Activated naive CD8-positive, alpha-beta T cell treated with anti-CD3 and anti-CD28 coated beads, Interleukin-2, amount 50 U/mL, for 24 hours (primary cell): Measurements from ENCODE around the gene SMOC2.

Experiments used
- ATAC-seq: fragments of 150-1000 bp; cut with Tn5 transposase; one replicate; pipeline ENCODE4 v1.10.0; 2021
- DNase-seq: peaks from one replicate; pipeline ENCODE4 v3.0.0; 2021
- H3K27ac Mint-ChIP-seq: one replicate; pipeline ENCODE4 v1.8.0; 2021; ENCODE audit warnings: mild to moderate bottlenecking, mixed read lengths
- H3K27me3 Mint-ChIP-seq: one replicate; pipeline ENCODE4 v1.8.0; 2021; ENCODE audit warnings: mixed read lengths
- H3K36me3 Mint-ChIP-seq: one replicate; pipeline ENCODE4 v1.8.0; 2021; ENCODE audit warnings: low read depth, mixed read lengths
- H3K4me1 Mint-ChIP-seq: one replicate; pipeline ENCODE4 v1.8.0; 2021; ENCODE audit warnings: mixed read lengths
- H3K4me3 Mint-ChIP-seq: one replicate; pipeline ENCODE4 v1.8.0; 2021; ENCODE audit warnings: mild to moderate bottlenecking, moderate library complexity, mixed read lengths
- H3K9me3 Mint-ChIP-seq: one replicate; pipeline ENCODE4 v1.8.0; 2021; ENCODE audit warnings: mixed read lengths

Gene SMOC2

GRCh38 chr6:168648240-168649125 is 207.5 kb downstream of the SMOC2 start:
- H3K4me1 Mint-ChIP-seq = no peaks in the 10 kb centered on the region
- peaks cover 5% of the 10 kb centered on the region for H3K27me3 Mint-ChIP-seq
- no peaks in the 10 kb centered on the region for H3K9me3 Mint-ChIP-seq
- ATAC-seq (no peak), DNase-seq (no peak)
- no peak overlapping the region for H3K27ac Mint-ChIP-seq
- H3K4me3 Mint-ChIP-seq = no peak overlapping the region
- H3K36me3 Mint-ChIP-seq = no peaks in the 10 kb centered on the region

DNA sequence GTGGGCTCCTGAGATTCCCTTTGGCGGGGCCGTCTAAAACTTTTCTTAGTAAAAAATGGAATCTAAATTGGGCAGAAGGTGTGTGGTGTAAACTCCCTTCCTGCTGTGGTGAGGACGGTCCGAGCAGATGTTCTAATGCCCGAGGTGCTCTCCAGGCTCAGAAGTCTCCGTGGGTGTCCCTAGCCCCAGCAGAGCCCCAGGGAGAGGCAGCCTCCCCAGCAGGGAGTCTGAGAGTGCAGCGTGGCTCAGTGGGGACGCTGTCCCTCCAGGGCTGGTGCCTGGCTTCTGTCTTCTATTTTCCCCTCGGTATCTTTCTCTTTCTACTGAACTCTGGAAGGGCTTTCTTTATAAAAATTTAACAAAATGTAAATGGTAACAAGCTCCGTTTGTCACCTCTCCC is 208.2 kb downstream of the SMOC2 start:
- Mint-ChIP-seq H3K4me3 (no peak overlapping the region), H3K9me3 (no peaks in the 10 kb centered on the region), H3K4me1 (no peaks in the 10 kb centered on the region), H3K36me3 (no peaks in the 10 kb centered on the region), H3K27me3 (peaks cover 5% of the 10 kb centered on the region), H3K27ac (no peak overlapping the region)
- ATAC-seq (no peak), DNase-seq (no peak)

GRCh38 chr6:168650671-168651111 is 209.7 kb downstream of the SMOC2 start:
- DNase-seq (no peak), ATAC-seq (no peak)
- peaks cover 5% of the 10 kb centered on the region for H3K27me3 Mint-ChIP-seq
- H3K9me3 Mint-ChIP-seq = no peaks in the 10 kb centered on the region
- H3K4me3 Mint-ChIP-seq = no peak overlapping the region
- no peak overlapping the region for H3K27ac Mint-ChIP-seq
- no peaks in the 10 kb centered on the region for H3K4me1 Mint-ChIP-seq
- H3K36me3 Mint-ChIP-seq = no peaks in the 10 kb centered on the region

DNA sequence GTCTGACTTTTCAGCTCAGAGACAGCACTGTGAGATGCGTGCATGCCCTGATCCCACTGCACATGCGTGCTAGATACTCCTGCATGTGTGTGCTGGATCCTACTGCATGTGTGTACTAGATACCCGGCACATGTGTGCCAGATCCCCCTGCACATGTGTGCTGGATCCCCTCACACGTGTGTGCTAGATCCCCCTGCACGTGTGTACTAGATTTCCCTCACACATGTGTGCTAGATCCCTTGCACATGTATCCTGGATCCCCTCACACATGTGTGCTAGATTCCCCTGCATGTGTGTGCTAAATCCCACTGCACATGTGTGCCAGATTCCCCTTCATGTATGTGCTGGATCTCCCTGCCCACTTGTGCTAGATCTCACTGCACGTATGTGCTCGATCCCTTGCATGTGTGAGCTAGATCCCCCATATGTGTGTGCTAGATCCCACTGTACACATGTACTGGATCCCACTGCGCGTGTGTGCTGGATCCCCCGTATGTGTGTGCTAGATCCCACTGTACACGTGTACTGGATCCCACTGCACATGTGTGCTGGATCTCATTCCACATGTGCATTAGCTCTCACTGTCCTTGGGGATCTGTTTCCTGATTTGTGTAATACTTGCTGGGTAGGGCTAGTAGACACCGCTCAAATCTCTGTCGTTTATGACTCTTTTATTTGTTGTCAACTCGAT is 214.6 kb downstream of the SMOC2 start:
- Mint-ChIP-seq H3K9me3 (peaks cover 12% of the 10 kb centered on the region), H3K36me3 (no peaks in the 10 kb centered on the region), H3K27ac (no peak overlapping the region), H3K4me1 (no peaks in the 10 kb centered on the region), H3K27me3 (peaks cover 2% of the 10 kb centered on the region), H3K4me3 (no peak overlapping the region)
- ATAC-seq (no peak), DNase-seq (no peak)

- Mint-ChIP-seq H3K27ac (no peak overlapping the region), H3K27me3 (peaks cover 3% of the 10 kb centered on the region), H3K36me3 (no peaks in the 10 kb centered on the region), H3K4me3 (no peak overlapping the region), H3K9me3 (peaks cover 12% of the 10 kb centered on the region), H3K4me1 (no peaks in the 10 kb centered on the region)
- DNase-seq (no peak), ATAC-seq (no peak)
Observed at GRCh38 chr6:168658059-168658458, 217.1 kb downstream of the SMOC2 start.

DNA sequence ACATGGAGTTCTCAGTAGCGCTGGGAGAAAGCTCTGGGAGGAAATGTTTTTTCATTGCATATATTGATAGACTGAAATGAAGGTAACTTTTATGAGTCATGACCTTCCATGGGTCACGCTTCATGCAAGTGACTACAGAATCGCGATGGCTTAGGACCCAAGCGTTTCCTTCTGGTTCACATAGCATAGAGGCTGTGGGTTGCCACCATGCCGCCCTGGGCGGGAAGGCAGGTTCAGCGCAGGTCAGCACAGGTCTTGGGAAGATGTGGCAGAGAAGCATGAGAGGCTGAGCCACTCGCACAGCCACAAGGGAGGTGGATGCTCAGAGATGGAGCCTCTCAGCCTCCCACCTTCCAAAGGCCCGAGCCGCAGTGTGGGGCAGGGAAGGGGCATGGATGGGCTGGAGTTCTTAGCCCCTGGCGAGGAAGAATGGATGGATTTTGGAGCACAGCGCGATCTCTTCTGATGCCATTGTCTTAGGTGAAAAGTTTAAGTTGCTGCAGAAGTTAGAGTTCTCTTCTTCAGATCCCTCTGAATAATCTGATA is 219.5 kb downstream of the SMOC2 start:
- no peaks in the 10 kb centered on the region for H3K4me1 Mint-ChIP-seq
- H3K36me3 Mint-ChIP-seq = no peaks in the 10 kb centered on the region
- H3K27me3 Mint-ChIP-seq = peaks cover 3% of the 10 kb centered on the region
- ATAC-seq (no peak), DNase-seq (no peak)
- no peak overlapping the region for H3K27ac Mint-ChIP-seq
- no peak overlapping the region for H3K4me3 Mint-ChIP-seq
- H3K9me3 Mint-ChIP-seq = peaks cover 12% of the 10 kb centered on the region

- no peaks in the 10 kb centered on the region for H3K36me3 Mint-ChIP-seq
- no peak overlapping the region for H3K4me3 Mint-ChIP-seq
- peaks cover 12% of the 10 kb centered on the region for H3K9me3 Mint-ChIP-seq
- H3K27me3 Mint-ChIP-seq = peaks cover 3% of the 10 kb centered on the region
- H3K27ac Mint-ChIP-seq = no peak overlapping the region
- no peak for DNase-seq
- no peaks in the 10 kb centered on the region for H3K4me1 Mint-ChIP-seq
- no peak for ATAC-seq
Observed at GRCh38 chr6:168662301-168662936, 221.4 kb downstream of the SMOC2 start.

DNA sequence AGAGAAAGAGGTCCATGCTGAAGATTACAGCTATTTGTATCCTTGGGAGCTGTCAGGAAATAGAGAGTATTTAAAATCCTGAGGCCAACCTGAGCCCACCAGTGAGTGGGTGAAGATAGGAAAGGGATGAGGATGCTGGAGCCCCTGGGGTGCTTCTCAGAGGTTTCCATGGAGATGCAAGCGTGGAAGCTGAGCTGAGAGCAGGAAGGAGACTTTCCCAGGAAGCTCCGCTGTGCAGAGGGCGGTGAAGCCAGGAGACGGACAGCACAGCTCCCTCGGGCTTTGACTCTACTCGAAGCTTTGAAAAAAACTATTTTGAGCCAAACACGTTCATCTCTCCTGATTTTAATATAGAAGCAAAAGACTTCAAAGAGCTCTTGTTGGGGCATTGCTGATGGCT is 222.1 kb downstream of the SMOC2 start:
- no peaks in the 10 kb centered on the region for H3K4me1 Mint-ChIP-seq
- ATAC-seq (no peak), DNase-seq (no peak)
- peaks cover 12% of the 10 kb centered on the region for H3K9me3 Mint-ChIP-seq
- no peaks in the 10 kb centered on the region for H3K36me3 Mint-ChIP-seq
- H3K27ac Mint-ChIP-seq = no peak overlapping the region
- H3K27me3 Mint-ChIP-seq = peaks cover 2% of the 10 kb centered on the region
- H3K4me3 Mint-ChIP-seq = no peak overlapping the region

DNA sequence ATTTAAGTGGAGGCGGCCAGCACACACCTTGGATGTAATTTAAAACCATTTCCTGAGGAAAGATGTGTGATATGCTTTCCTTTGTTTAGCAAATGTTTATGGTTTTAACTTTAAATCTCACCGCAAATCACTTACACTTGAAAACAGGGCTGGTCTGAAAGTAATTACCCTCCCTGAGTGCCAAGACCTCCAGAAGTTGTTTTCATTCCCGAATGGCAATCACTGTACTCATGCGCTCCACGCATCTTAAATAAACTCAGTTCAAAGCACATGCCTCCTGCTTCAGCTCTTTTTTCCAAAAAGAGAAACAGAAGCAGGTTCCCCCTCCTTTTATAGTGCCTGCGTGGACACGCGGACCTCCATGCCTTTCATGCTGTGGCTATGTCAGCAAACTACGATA is 224.0 kb downstream of the SMOC2 start:
- H3K4me3 Mint-ChIP-seq = no peak overlapping the region
- no peaks in the 10 kb centered on the region for H3K36me3 Mint-ChIP-seq
- no peak overlapping the region for H3K27ac Mint-ChIP-seq
- DNase-seq = no peak
- no peaks in the 10 kb centered on the region for H3K9me3 Mint-ChIP-seq
- no peak for ATAC-seq
- H3K4me1 Mint-ChIP-seq = no peaks in the 10 kb centered on the region
- peaks cover 2% of the 10 kb centered on the region for H3K27me3 Mint-ChIP-seq

- Mint-ChIP-seq H3K4me3 (no peak overlapping the region), H3K4me1 (no peaks in the 10 kb centered on the region), H3K27ac (no peak overlapping the region), H3K36me3 (no peaks in the 10 kb centered on the region), H3K27me3 (peaks cover 2% of the 10 kb centered on the region), H3K9me3 (no peaks in the 10 kb centered on the region)
- no peak for DNase-seq
- no peak for ATAC-seq
Observed at GRCh38 chr6:168666170-168666569, 225.2 kb downstream of the SMOC2 start.

DNA sequence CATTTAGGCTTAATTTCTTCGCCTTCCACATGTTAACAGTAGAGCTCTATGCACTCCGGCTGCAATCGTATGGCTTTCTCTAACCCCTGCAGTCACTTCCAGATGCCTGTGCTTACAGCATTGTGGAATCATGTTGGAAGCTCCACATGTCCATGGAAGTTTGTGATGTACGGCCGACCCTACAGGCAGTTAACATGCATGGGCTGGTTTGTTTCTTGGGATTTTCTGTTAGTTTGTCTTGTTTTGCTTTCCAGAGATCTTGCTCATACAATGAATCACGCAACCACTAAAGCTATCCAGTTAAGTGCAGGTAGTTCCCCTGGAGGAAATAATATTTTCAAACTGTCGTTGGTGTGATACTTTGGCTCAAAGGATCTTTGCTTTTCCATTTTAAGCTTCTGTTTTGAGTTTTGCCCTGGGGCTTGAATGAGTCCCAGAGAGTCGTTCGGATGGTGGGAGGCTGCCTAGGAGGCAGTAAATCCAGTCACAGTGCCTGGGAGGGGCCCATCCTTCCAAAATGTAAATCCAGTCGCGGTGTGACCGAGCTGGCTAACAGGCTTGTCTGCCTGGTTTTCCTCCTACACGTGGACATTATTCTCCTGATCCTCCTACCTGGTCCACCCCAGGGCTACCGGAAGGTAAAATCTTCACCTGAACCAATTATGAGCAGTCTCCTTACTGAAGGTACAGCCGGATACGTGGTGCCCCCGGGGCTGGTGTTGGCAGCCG is 225.9 kb downstream of the SMOC2 start:
- no peak for ATAC-seq
- Mint-ChIP-seq H3K9me3 (no peaks in the 10 kb centered on the region), H3K36me3 (no peaks in the 10 kb centered on the region), H3K4me3 (no peak overlapping the region), H3K27ac (no peak overlapping the region), H3K27me3 (peaks cover 2% of the 10 kb centered on the region), H3K4me1 (no peaks in the 10 kb centered on the region)
- DNase-seq = no peak

- DNase-seq (no peak), ATAC-seq (no peak)
- Mint-ChIP-seq H3K27ac (no peak overlapping the region), H3K9me3 (no peaks in the 10 kb centered on the region), H3K4me3 (no peak overlapping the region), H3K27me3 (peaks cover 2% of the 10 kb centered on the region), H3K4me1 (no peaks in the 10 kb centered on the region), H3K36me3 (no peaks in the 10 kb centered on the region)
Observed at GRCh38 chr6:168667428-168667805, 226.4 kb downstream of the SMOC2 start.

GRCh38 chr6:168670401-168670985 is 229.5 kb downstream of the SMOC2 start:
- H3K4me3 Mint-ChIP-seq = no peak overlapping the region

More at GRCh38 chr6:168670401-168670985, 229.5 kb downstream of the SMOC2 start:
- Mint-ChIP-seq H3K4me1 (no peaks in the 10 kb centered on the region), H3K27ac (no peak overlapping the region), H3K27me3 (peaks cover 2% of the 10 kb centered on the region), H3K36me3 (no peaks in the 10 kb centered on the region), H3K9me3 (no peaks in the 10 kb centered on the region)
- DNase-seq (no peak), ATAC-seq (no peak)
